Activated B cell treated with CpG ODN at 0.5 μM for 24 hours (primary cell): ENCODE measurements around the gene MIEN1. TPM values are rescaled to one million over a fixed set of nuclear protein-coding genes. Genes with fewer than 3 reads are reported as not detected.
A peak's percentile ranks its signal among the peaks of the same experiment; 100 is the strongest.

Experiments used
- ATAC-seq: fragments of 200-7000 bp; cut with Tn5 transposase; one replicate; pipeline ENCODE4 v1.10.0; 2021; ENCODE audit warnings: low read depth, mild to moderate bottlenecking, moderate library complexity
- CTCF ChIA-PET: fragments of 350-600 bp; sonication (Branson Sonifier 250); formaldehyde crosslinking; loops from one replicate; lab custom pipeline; 2021; ENCODE audit warnings: antibody characterized with exemption; lab: Charles Lee
- POLR2A ChIA-PET: fragments of 350-600 bp; sonication (Branson Sonifier 250); formaldehyde crosslinking; loops from one replicate; lab custom pipeline; 2021; ENCODE audit warnings: antibody characterized with exemption; lab: Charles Lee
- DNase-seq: peaks from one replicate; pipeline ENCODE4 v3.0.0; 2022
- H3K27ac Mint-ChIP-seq: one replicate; pipeline ENCODE4 v1.8.0; 2020; ENCODE audit warnings: mixed read lengths
- H3K27me3 Mint-ChIP-seq: one replicate; pipeline ENCODE4 v1.8.0; 2021; ENCODE audit warnings: mixed read lengths
- H3K36me3 Mint-ChIP-seq: one replicate; pipeline ENCODE4 v1.8.0; 2021; ENCODE audit warnings: low read depth, mixed read lengths
- H3K4me1 Mint-ChIP-seq: one replicate; pipeline ENCODE4 v1.8.0; 2021; ENCODE audit warnings: mixed read lengths
- H3K4me3 Mint-ChIP-seq: one replicate; pipeline ENCODE4 v1.8.0; 2020; ENCODE audit warnings: mild to moderate bottlenecking, mixed read lengths
- H3K9me3 Mint-ChIP-seq: one replicate; pipeline ENCODE4 v1.8.0; 2020; ENCODE audit warnings: mixed read lengths
- CTCF ChIP-seq: fragments of 200-600 bp; IDR thresholded peaks from one replicate; pipeline ENCODE4 v1.8.0; 2022; ENCODE audit warnings: antibody characterized with exemption, mild to moderate bottlenecking
- intact Hi-C: fragments of 100-400 bp; cut with micrococcal nuclease; formaldehyde crosslinking; loops from one replicate; pipeline ENCODE4 v1.15.1; 2024
- total RNA-seq: library from RNA; stranded (reverse); gene quantifications from 2 replicates; pipeline ENCODE4 v1.2.3, GENCODE V29; 2022

Gene MIEN1
- total RNA-seq, 1 donor from 2014 or later = 42.2 TPM

- intact Hi-C loops = loop anchor here (5.0 kb wide), 1 partner anchor 73 kb away; no protein-coding TSS in a partner anchor
- H3K9me3 Mint-ChIP-seq = no peaks in the 10 kb centered on the region
Observed at GRCh38 chr17:39774047-39774446, 43.7 kb upstream of the MIEN1 start.

GRCh38 chr17:39772987-39773934 lies 42.9 kb upstream of the MIEN1 start:
- Mint-ChIP-seq H3K36me3 (peaks cover 90% of the 10 kb centered on the region), H3K9me3 (no peaks in the 10 kb centered on the region), H3K27ac (peak overlapping the region; percentile 96), H3K27me3 (no peaks in the 10 kb centered on the region), H3K4me1 (peaks cover 100% of the 10 kb centered on the region), H3K4me3 (peak overlapping the region; percentile 59)
- intact Hi-C loops = loop anchor here (5.0 kb wide), 1 partner anchor 74 kb away; no protein-coding TSS in a partner anchor
- POLR2A ChIA-PET = interaction anchor here (0.6 to 13.9 kb wide), 7 partner anchors 10 to 214 kb away, joined by 3 to 308 read pairs (median 5); no protein-coding TSS in a partner anchor
- CTCF ChIA-PET = interaction anchor here (1.0 kb wide), 1 partner anchor 18 kb away, joined by 3 read pairs; no protein-coding TSS in a partner anchor
- DNase-seq = no peak
- no peak for ATAC-seq
- no peak for TF ChIP-seq CTCF

More at GRCh38 chr17:39774047-39774446, 43.7 kb upstream of the MIEN1 start:
- peak overlapping the region; percentile 96 for H3K27ac Mint-ChIP-seq
- ATAC-seq (no peak), DNase-seq (no peak)
- CTCF ChIA-PET = no interaction called here
- peaks cover 100% of the 10 kb centered on the region for H3K4me1 Mint-ChIP-seq
- TF ChIP-seq CTCF = no peak
- H3K27me3 Mint-ChIP-seq = no peaks in the 10 kb centered on the region
- peaks cover 86% of the 10 kb centered on the region for H3K36me3 Mint-ChIP-seq
- POLR2A ChIA-PET = interaction anchor here (0.6 to 13.9 kb wide), 6 partner anchors 9 to 215 kb away, joined by 3 to 308 read pairs (median 8); no protein-coding TSS in a partner anchor
- peak overlapping the region; percentile 75 for H3K4me3 Mint-ChIP-seq

- Mint-ChIP-seq H3K4me3 (peak overlapping the region; percentile 59), H3K9me3 (no peaks in the 10 kb centered on the region), H3K27me3 (no peaks in the 10 kb centered on the region), H3K36me3 (peaks cover 90% of the 10 kb centered on the region), H3K4me1 (peaks cover 99% of the 10 kb centered on the region), H3K27ac (peak overlapping the region; percentile 96)
- ChIA-PET POLR2A (interaction anchor here (0.7 to 2.4 kb wide), 5 partner anchors 10 to 91 kb away, joined by 3 to 22 read pairs (median 5); no protein-coding TSS in a partner anchor), CTCF (interaction anchor here (1.0 kb wide), 1 partner anchor 17 kb away, joined by 3 read pairs; no protein-coding TSS in a partner anchor)
- TF ChIP-seq CTCF = no peak
- DNase-seq (no peak), ATAC-seq (no peak)
- intact Hi-C loops = loop anchor here (5.0 kb wide), 1 partner anchor 75 kb away; no protein-coding TSS in a partner anchor
Observed at GRCh38 chr17:39772415-39772814, 42.1 kb upstream of the MIEN1 start.

GRCh38 chr17:39769974-39770587 lies 39.7 kb upstream of the MIEN1 start:
- Mint-ChIP-seq H3K27ac (peak overlapping the region; percentile 96), H3K36me3 (peaks cover 93% of the 10 kb centered on the region), H3K9me3 (no peaks in the 10 kb centered on the region), H3K4me1 (peaks cover 99% of the 10 kb centered on the region), H3K27me3 (no peaks in the 10 kb centered on the region), H3K4me3 (peak overlapping the region; percentile 58)
- CTCF ChIA-PET = interaction anchor here (0.9 to 1.7 kb wide), 5 partner anchors 12 to 92 kb away, joined by 3 to 10 read pairs (median 3); no protein-coding TSS in a partner anchor
- intact Hi-C loops = loop anchor here (1.0 to 5.0 kb wide), 4 partner anchors 8 to 95 kb away; partner anchors contain the start of gene IKZF3
- POLR2A ChIA-PET = interaction anchor here (0.6 to 2.2 kb wide), 14 partner anchors 9 to 210 kb away, joined by 3 to 79 read pairs (median 6); partner anchors contain the start of genes IKZF3, MIEN1 and PSMD3
- no peak for DNase-seq
- peak; percentile 68 for ATAC-seq
- TF ChIP-seq CTCF = no peak
